Stimulated activated CD8-positive, alpha-beta memory T cell treated with anti-CD3 and anti-CD28 coated beads, Interleukin-12 subunit alpha, Interleukin-12 subunit beta, amount 100 ng/mL, for 4 hours (primary cell): ENCODE data around the gene AOPEP.
A peak's percentile ranks its signal among the peaks of the same experiment; 100 is the strongest.

ENCODE experiments used
- DNase-seq: peaks from one replicate; pipeline ENCODE4 v3.0.0-alpha.2; 2020; ENCODE audit warnings: low read depth

Gene AOPEP

DNA sequence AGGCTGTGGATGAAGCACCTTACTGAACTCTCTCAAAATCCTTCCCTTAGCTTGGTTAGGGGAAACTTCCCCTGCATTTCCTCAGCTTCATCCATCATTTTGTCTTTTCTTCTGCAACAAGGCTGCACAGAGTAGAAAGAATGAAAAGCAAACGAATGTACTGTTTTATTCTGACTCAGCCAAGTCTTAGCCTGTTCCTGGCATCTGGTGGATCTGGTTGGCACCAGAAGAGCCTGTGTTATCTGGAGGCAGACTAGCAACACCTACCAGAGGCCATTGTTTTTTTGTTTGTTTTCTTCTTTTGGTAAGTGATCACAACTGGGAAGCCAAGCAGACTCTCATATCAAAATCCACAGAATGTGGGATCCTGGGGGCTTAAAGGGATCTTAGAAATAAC lies 390.3 kb downstream of the AOPEP start:
- DNase-seq, result no peak

- DNase-seq, result no peak
Observed at GRCh38 chr9:95118596-95118995, 392.1 kb downstream of the AOPEP start.

GRCh38 chr9:95120781-95121370 lies 394.4 kb downstream of the AOPEP start:
- DNase-seq, result no peak

GRCh38 chr9:95124582-95125367 lies 398.3 kb downstream of the AOPEP start:
- no peak for DNase-seq

GRCh38 chr9:95125652-95126051 lies 399.2 kb downstream of the AOPEP start:
- DNase-seq, result no peak

GRCh38 chr9:95126739-95127138 lies 400.2 kb downstream of the AOPEP start:
- DNase-seq, result no peak

- peak; percentile 24 for DNase-seq
Observed at GRCh38 chr9:95127249-95128176, 401.0 kb downstream of the AOPEP start.

DNA sequence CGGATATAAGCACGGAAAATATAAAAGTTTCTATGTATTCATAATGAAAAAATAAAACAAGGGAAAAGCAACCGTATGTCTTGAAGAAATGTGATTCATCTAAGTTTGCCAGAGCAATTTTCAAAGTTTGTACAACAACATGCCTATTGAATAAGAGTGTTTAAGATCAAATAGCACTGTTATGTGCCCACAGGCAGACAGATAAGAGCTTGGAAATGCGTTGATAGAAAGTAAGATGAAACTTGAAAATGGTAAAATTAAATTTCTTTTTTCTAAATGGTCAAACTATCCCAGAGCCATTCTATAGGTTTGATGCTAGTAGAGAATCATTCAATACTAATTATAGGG lies 401.7 kb downstream of the AOPEP start:
- DNase-seq, result no peak

DNA sequence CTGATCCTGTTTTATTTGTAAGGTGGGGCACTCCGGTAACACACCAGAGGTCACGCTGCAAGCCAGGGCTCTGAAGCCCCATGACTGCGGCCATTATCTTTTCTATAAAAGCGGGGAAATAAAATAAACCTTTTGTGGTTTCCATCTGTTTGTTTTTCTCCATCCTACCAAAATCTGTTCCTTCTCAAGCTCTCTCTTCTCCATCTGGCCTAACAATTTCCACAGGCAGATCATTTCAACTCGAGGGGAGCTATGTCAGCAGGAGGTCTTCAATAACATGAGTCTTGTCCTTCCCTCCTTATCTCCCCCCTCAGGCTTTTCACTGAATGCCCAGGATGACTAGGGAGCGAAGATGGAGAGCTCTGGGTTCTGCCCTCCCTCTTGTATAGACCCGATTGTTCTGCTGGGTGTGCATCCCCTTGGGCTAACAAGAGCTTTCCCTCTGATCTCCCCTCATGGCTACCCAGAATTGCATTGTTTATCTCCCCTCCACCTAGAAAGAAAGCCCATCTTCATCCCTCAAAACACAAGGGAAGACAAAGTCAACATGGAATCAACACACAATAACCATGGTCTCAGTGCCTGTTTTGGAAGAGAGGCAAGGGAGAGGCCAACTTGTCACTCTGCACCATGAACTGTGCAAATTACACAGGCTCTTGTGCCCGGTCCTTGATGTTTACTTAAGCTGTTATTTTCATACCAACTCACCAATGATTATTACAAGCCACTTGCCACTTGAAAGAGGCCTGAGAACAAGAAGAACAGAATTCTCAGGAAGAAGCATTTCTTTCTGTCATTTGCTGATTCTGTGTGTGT lies 403.2 kb downstream of the AOPEP start:
- DNase-seq, result no peak

DNA sequence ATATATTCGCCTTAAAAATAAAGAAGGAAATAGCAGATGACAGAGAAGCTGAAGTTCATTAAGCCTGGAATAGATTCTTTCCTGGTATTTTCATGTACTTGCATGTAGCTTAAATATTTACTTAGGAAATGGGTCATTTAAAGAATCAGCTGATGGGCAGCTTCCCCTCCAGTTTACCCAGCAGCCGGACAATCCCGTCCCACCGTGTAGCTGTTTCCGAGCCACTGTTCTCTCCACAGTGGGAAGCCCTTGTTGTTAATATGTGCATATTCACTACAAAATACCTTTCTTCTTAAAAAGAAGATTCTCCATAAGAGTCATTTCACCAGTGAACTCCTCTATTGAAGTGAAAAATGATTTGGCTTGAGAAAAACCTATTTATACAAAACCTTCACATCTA lies 404.0 kb downstream of the AOPEP start:
- no peak for DNase-seq

- DNase-seq, result no peak
Observed at GRCh38 chr9:95131023-95131943, 404.8 kb downstream of the AOPEP start.

DNA sequence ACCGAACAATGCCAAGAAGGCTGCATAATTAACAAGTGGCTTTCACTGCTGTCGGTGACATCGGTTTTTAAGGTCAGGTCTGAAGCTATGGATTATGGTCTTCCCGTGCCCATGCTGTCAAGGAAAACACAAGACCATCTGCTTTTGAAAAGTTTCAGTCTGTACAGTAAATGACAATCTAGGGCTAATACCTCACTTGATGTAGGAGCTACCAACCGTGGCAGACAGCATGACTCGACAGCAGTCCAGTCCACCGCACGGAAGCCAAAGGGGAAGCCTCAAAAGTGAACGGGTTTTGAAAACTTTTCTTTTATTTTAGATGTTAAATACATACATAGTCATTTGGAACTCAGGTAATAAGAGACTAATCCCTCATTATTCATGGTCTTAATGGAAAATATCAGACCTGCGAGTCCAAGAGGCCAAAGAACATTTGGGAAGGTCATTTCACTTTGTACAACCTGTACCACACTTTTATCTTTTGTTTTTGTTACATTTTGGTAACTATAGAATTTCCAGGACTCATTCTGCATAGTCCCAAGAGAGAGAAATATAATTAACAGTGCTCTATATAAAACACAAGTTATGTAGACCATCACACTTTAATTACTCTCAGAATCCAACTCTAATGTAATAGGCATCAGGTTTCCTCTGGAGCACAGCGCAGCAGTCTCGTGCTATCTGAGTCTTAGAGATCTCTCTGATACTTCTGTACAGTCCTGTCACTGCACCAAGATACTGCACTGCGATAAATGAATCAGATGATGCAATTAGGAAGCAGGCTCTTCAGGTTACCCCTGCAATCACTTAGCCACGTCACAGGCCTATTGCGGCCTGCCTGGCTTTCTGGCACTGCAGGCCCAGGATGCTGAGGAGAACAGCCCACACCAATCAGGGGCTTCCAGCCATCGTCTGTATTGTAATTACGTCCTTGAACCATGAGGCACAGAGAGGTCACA lies 406.1 kb downstream of the AOPEP start:
- no peak for DNase-seq

- DNase-seq, result no peak
Observed at GRCh38 chr9:95133325-95133705, 406.8 kb downstream of the AOPEP start.

DNA sequence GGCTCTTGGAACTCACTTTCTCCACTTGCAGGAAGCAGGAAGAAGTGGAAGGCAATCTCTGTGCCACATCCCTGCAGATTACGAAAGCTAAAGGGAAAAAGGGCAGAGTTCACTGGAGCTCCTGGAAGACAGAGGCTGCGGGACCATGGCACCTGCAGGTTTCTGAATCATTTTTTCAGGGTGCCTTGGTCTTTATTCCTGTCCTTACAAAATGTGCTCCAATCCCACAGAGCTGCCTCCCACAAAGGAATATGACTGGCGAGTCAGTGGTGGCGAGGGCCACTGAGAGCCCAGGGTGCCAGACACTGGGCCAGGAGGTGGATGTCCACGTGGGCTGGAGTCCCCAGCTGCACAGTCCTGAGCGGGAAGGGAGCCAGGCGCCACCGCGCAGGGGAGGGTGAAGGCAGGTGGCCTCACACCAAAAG lies 408.0 kb downstream of the AOPEP start:
- no peak for DNase-seq

DNA sequence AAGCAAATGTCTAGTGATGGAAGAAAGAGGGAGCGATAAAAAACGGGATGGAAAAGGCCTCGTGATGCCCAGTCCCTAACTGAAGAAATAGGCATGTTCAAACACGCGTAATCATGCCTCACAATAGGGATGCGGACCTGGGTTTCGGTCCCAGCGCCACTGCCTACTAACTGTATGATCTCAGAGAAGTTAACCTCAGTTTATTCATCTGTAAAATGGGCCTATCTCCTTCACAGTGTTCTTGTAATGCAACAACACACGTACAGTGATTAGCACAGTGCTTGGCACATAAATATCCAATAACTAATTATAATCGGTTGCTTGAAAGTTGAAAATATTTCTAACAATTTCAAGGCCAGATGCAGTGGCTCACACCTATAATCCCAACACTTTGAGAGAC lies 409.3 kb downstream of the AOPEP start:
- no peak for DNase-seq
